GM18907 (cell line): ENCODE data around the gene TAPT1.
"Not testable (repeated sequence)": the region's sequence is repeated elsewhere in the genome, so short reads cannot be mapped to it uniquely, and the experiment has no call there.

Experiments
- ATAC-seq: cut with Tn5 transposase; IDR thresholded peaks from one replicate; pipeline ENCODE4 v1.9.1; 2021; ENCODE audit warnings: mild to moderate bottlenecking, moderate library complexity; ENCODE audit not compliant: unreplicated experiment

The TAPT1 gene

GRCh38 chr4:16217300-16218051 lies 8.8 kb downstream of the TAPT1 start:
- peak; percentile 82 for ATAC-seq

GRCh38 chr4:16213121-16213520 lies 13.2 kb downstream of the TAPT1 start:
- no peak for ATAC-seq

- no peak for ATAC-seq
Measured at GRCh38 chr4:16212138-16212782, 14.0 kb downstream of the TAPT1 start.

GRCh38 chr4:16207409-16207808 lies 18.9 kb downstream of the TAPT1 start:
- no peak for ATAC-seq

- ATAC-seq = no peak
Measured at GRCh38 chr4:16206848-16207247, 19.4 kb downstream of the TAPT1 start.

- ATAC-seq = no peak
Measured at GRCh38 chr4:16206301-16206700, 20.0 kb downstream of the TAPT1 start.

GRCh38 chr4:16205298-16206164 lies 20.7 kb downstream of the TAPT1 start:
- ATAC-seq = peak; percentile 93

GRCh38 chr4:16204505-16204904 lies 21.8 kb downstream of the TAPT1 start:
- ATAC-seq = no peak

GRCh38 chr4:16203083-16203482 lies 23.2 kb downstream of the TAPT1 start:
- ATAC-seq = no peak

GRCh38 chr4:16202598-16202997 lies 23.7 kb downstream of the TAPT1 start:
- no peak for ATAC-seq

- no peak for ATAC-seq
Measured at GRCh38 chr4:16199093-16199492, 27.2 kb downstream of the TAPT1 start.

- no peak for ATAC-seq
Measured at GRCh38 chr4:16197876-16198665, 28.2 kb downstream of the TAPT1 start.

GRCh38 chr4:16196482-16197393 lies 29.5 kb downstream of the TAPT1 start:
- peak; percentile 84 for ATAC-seq

- ATAC-seq = no peak
Measured at GRCh38 chr4:16195209-16195608, 31.1 kb downstream of the TAPT1 start.

GRCh38 chr4:16194798-16195197 lies 31.5 kb downstream of the TAPT1 start:
- not testable (repeated sequence) for ATAC-seq

- no peak for ATAC-seq
Measured at GRCh38 chr4:16194214-16194613, 32.1 kb downstream of the TAPT1 start.

- no peak for ATAC-seq
Measured at GRCh38 chr4:16192631-16193518, 33.4 kb downstream of the TAPT1 start.

- no peak for ATAC-seq
Measured at GRCh38 chr4:16192057-16192456, 34.2 kb downstream of the TAPT1 start.

GRCh38 chr4:16187455-16187854 lies 38.8 kb downstream of the TAPT1 start:
- no peak for ATAC-seq
